Gastroesophageal sphincter (tissue), 3 donors: ENCODE measurements around the gene DDX54.

Experiments used
- EP300 ChIP-seq: sonication (generic); formaldehyde crosslinking; IDR thresholded peaks from one replicate; pipeline ENCODE4 v1.6.1; 2017; ENCODE audit warnings: antibody characterized with exemption, mild to moderate bottlenecking
- POLR2A ChIP-seq, 2 donors: fragments of 450-650 bp; IDR thresholded peaks; one replicate each; pipeline ENCODE4 v1.6.1; 2017; ENCODE audit warnings: antibody characterized with exemption in 2 of 2, mild to moderate bottlenecking in 2 of 2, moderate library complexity in 1 of 2
- POLR2AphosphoS5 ChIP-seq: sonication (generic); formaldehyde crosslinking; IDR thresholded peaks from one replicate; pipeline ENCODE4 v1.6.1; 2017; ENCODE audit warnings: antibody characterized with exemption
- TF ChIP-seq, protein P1 (sequence below), 4 experiments: fragments of 200-600 bp in 2 of 4; fragments of 450-650 bp in 2 of 4; sonication (generic) in 1 of 4; IDR thresholded peaks; one replicate each; pipeline ENCODE4 v1.5.1; 2017 to 2019; ENCODE audit warnings: antibody characterized with exemption in 4 of 4, mild to moderate bottlenecking in 2 of 4, moderate library complexity in 2 of 4

GRCh38 chr12:113234483-113234882 lies 49.2 kb upstream of the DDX54 start:
- TF ChIP-seq, protein P1, sequence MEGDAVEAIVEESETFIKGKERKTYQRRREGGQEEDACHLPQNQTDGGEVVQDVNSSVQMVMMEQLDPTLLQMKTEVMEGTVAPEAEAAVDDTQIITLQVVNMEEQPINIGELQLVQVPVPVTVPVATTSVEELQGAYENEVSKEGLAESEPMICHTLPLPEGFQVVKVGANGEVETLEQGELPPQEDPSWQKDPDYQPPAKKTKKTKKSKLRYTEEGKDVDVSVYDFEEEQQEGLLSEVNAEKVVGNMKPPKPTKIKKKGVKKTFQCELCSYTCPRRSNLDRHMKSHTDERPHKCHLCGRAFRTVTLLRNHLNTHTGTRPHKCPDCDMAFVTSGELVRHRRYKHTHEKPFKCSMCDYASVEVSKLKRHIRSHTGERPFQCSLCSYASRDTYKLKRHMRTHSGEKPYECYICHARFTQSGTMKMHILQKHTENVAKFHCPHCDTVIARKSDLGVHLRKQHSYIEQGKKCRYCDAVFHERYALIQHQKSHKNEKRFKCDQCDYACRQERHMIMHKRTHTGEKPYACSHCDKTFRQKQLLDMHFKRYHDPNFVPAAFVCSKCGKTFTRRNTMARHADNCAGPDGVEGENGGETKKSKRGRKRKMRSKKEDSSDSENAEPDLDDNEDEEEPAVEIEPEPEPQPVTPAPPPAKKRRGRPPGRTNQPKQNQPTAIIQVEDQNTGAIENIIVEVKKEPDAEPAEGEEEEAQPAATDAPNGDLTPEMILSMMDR (IDR thresholded peaks at IDR 0.05): no peak
- TF ChIP-seq EP300: no peak
- no peak for TF ChIP-seq POLR2A (IDR thresholded peaks at IDR 0.05)
- no peak for TF ChIP-seq POLR2AphosphoS5
